A549 (cell line): Measurements from ENCODE around the gene FAM32A. TPM values are rescaled to one million over a fixed set of nuclear protein-coding genes. Genes with fewer than 3 reads are reported as not detected.

Source experiments
- ATAC-seq, 2 experiments: fragments of 200-7000 bp in 1 of 2; fragments of >200 bp in 1 of 2; cut with Nextera tagmentation in 1 of 2; cut with Tn5 transposase in 1 of 2; 3 replicates each; pipeline versions ENCODE4 v1.8.0 to v1.9.1; 2018 to 2020; ENCODE audit warnings: mild to moderate bottlenecking in 1 of 2, moderate library complexity in 1 of 2
- CTCF ChIA-PET: fragments of 300-600 bp; sonication (Branson Sonifier 250); formaldehyde crosslinking; extraction: SDS; loops from one replicate; lab custom pipeline; 2021; ENCODE audit warnings: antibody characterized with exemption, inconsistent platforms; lab: Yijun Ruan, JAX
- POLR2A ChIA-PET: fragments of 350-600 bp; formaldehyde crosslinking; extraction: SDS; loops from one replicate; lab custom pipeline; 2021; ENCODE audit warnings: antibody characterized with exemption, inconsistent platforms; lab: Yijun Ruan, JAX
- DNase-seq, 2 experiments: peaks; one replicate each; pipeline versions ENCODE4 v3.0.0 to v3.0.0-alpha.2; 2011 to 2016; ENCODE audit warnings: low read depth in 1 of 2, low spot score in 1 of 2
- FAIRE-seq: peaks from 2 replicates; lab custom pipeline; 2011; peaks lifted over from hg19 to GRCh38; lab: Jason Lieb, UNC
- H3K27ac ChIP-seq, 2 experiments: fragments of >200 bp; sonication (Bioruptor Twin); formaldehyde crosslinking; 3 replicates each; pipeline ENCODE4 v1.5.1; 2016 to 2017
- H3K4me1 ChIP-seq: fragments of >200 bp; sonication (Bioruptor Twin); formaldehyde crosslinking; 3 replicates; pipeline ENCODE4 v1.6.1; 2016
- H3K4me2 ChIP-seq: fragments of >200 bp; sonication (Bioruptor Twin); formaldehyde crosslinking; 3 replicates; pipeline ENCODE4 v1.6.1; 2016
- H3K4me3 ChIP-seq: fragments of >200 bp; sonication (Bioruptor Twin); formaldehyde crosslinking; 3 replicates; pipeline ENCODE4 v1.5.1; 2016
- H3K9me3 ChIP-seq: fragments of >200 bp; sonication (Bioruptor Twin); formaldehyde crosslinking; 3 replicates; pipeline ENCODE4 v1.6.1; 2016
- ATOH8 ChIP-seq: fragments of 250-450 bp; sonication (Bioruptor Pico); IDR thresholded peaks from 2 replicates; pipeline ENCODE4 v1.5.0; 2020; ENCODE audit warnings: low read depth, mild to moderate bottlenecking, moderate library complexity
- BHLHE40 ChIP-seq: IDR thresholded peaks from 2 replicates; pipeline ENCODE4 v1.6.1; 2012; ENCODE audit warnings: low read depth, low read length, inconsistent platforms
- E2F6 ChIP-seq: IDR thresholded peaks from 2 replicates; pipeline ENCODE4 v1.6.1; 2012; ENCODE audit warnings: low read depth, borderline replicate concordance
- EHF ChIP-seq: fragments of 250-450 bp; sonication (Bioruptor Pico); IDR thresholded peaks from 2 replicates; pipeline ENCODE4 v1.5.0; 2020; ENCODE audit warnings: mild to moderate bottlenecking
- EP300 ChIP-seq, 2 experiments: fragments of >200 bp; sonication (Bioruptor Twin); formaldehyde crosslinking; IDR thresholded peaks; 2 replicates in 1 of 2; 3 replicates in 1 of 2; pipeline ENCODE4 v1.6.1; 2016 to 2017
- HDAC2 ChIP-seq: fragments of 200-600 bp; sonication (generic); IDR thresholded peaks from 2 replicates; pipeline ENCODE4 v1.6.1; 2016
- HES2 ChIP-seq: fragments of >200 bp; sonication (Bioruptor Twin); formaldehyde crosslinking; IDR thresholded peaks from 2 replicates; pipeline ENCODE4 v1.6.1; 2016
- HEYL ChIP-seq: fragments of 250-450 bp; sonication (Bioruptor Pico); IDR thresholded peaks from 2 replicates; pipeline ENCODE4 v1.8.0; 2021; ENCODE audit warnings: mild to moderate bottlenecking, moderate library complexity
- HMGXB4 ChIP-seq: fragments of 250-450 bp; sonication (Bioruptor Pico); IDR thresholded peaks from 2 replicates; pipeline ENCODE4 v1.5.0; 2021; ENCODE audit warnings: mild to moderate bottlenecking, moderate library complexity, borderline replicate concordance
- HOXA7 ChIP-seq: fragments of 250-450 bp; sonication (Bioruptor Pico); IDR thresholded peaks from 2 replicates; pipeline ENCODE4 v1.5.0; 2020; ENCODE audit warnings: mild to moderate bottlenecking, moderate library complexity
- HOXB13 ChIP-seq: fragments of 250-450 bp; sonication (Bioruptor Pico); IDR thresholded peaks from 2 replicates; pipeline ENCODE4 v1.5.0; 2020; ENCODE audit warnings: low read depth, mild to moderate bottlenecking, moderate library complexity
- JUN ChIP-seq, 2 experiments: fragments of >200 bp; sonication (Bioruptor Twin); formaldehyde crosslinking; IDR thresholded peaks; 2 replicates in 1 of 2; 3 replicates in 1 of 2; pipeline ENCODE4 v1.6.1; 2016 to 2017
- KDM1A ChIP-seq: fragments of 200-600 bp; sonication (generic); IDR thresholded peaks from 2 replicates; pipeline ENCODE4 v1.6.1; 2016; ENCODE audit warnings: low read depth, mild to moderate bottlenecking
- MAX ChIP-seq: IDR thresholded peaks from 2 replicates; pipeline ENCODE4 v1.6.1; 2012
- MAZ ChIP-seq: fragments of 150-350 bp; IDR thresholded peaks from 2 replicates; pipeline ENCODE4 v1.6.1; 2014; ENCODE audit warnings: antibody characterized with exemption, low read depth, low read length, borderline replicate concordance
- MYC ChIP-seq: IDR thresholded peaks from 2 replicates; pipeline ENCODE4 v1.6.1; 2012; ENCODE audit warnings: mild to moderate bottlenecking, inconsistent platforms, low read length, improper control_type of control experiment, borderline replicate concordance
- NPAS2 ChIP-seq: fragments of 250-450 bp; sonication (Bioruptor Pico); IDR thresholded peaks from 2 replicates; pipeline ENCODE4 v1.8.0; 2022; ENCODE audit warnings: mild to moderate bottlenecking, moderate library complexity, borderline replicate concordance
- NR3C1 ChIP-seq: fragments of >200 bp; sonication (Bioruptor Twin); formaldehyde crosslinking; IDR thresholded peaks from 3 replicates; pipeline ENCODE4 v1.6.1; 2017
- PHF8 ChIP-seq: fragments of 200-600 bp; sonication (generic); IDR thresholded peaks from 2 replicates; pipeline ENCODE4 v1.6.1; 2016; ENCODE audit warnings: low read depth, mild to moderate bottlenecking, antibody characterized with exemption, moderate library complexity, borderline replicate concordance
- POLR2A ChIP-seq: IDR thresholded peaks from 2 replicates; pipeline ENCODE4 v1.6.1; 2012; ENCODE audit warnings: mild to moderate bottlenecking, low read length
- RARB ChIP-seq: fragments of 250-450 bp; sonication (Bioruptor Pico); IDR thresholded peaks from 2 replicates; pipeline ENCODE4 v1.8.0; 2021; ENCODE audit warnings: mild to moderate bottlenecking, moderate library complexity
- RNF2 ChIP-seq: fragments of 200-600 bp; sonication (generic); IDR thresholded peaks from 2 replicates; pipeline ENCODE4 v1.6.1; 2016; ENCODE audit warnings: low read depth, mild to moderate bottlenecking, antibody characterized with exemption, moderate library complexity, borderline replicate concordance
- SMC3 ChIP-seq: fragments of >200 bp; sonication (Bioruptor Twin); formaldehyde crosslinking; IDR thresholded peaks from 3 replicates; pipeline ENCODE4 v1.6.1; 2018; ENCODE audit warnings: inconsistent platforms
- SREBF2 ChIP-seq: fragments of 450-650 bp; IDR thresholded peaks from 2 replicates; pipeline ENCODE4 v1.6.1; 2014; ENCODE audit warnings: mild to moderate bottlenecking, moderate library complexity
- TFCP2L1 ChIP-seq: fragments of 250-450 bp; sonication (Bioruptor Pico); IDR thresholded peaks from 2 replicates; pipeline ENCODE4 v1.5.0; 2021; ENCODE audit warnings: mild to moderate bottlenecking
- ZFP36 ChIP-seq: fragments of 450-650 bp; IDR thresholded peaks from 2 replicates; pipeline ENCODE4 v1.6.1; 2014; ENCODE audit warnings: borderline replicate concordance; ENCODE audit not compliant: partially characterized antibody
- ZNF302 ChIP-seq: fragments of 250-450 bp; sonication (Bioruptor Pico); IDR thresholded peaks from 2 replicates; pipeline ENCODE4 v1.9.0; 2021; ENCODE audit warnings: inconsistent platforms, mild to moderate bottlenecking, moderate library complexity
- ZSCAN20 ChIP-seq: fragments of 250-450 bp; sonication (Bioruptor Pico); IDR thresholded peaks from 2 replicates; pipeline ENCODE4 v1.8.0; 2022; ENCODE audit warnings: mild to moderate bottlenecking, moderate library complexity
- WGBS: methylation state at CpG from one replicate; pipeline ENCODE4 v1.1.6; 2017; ENCODE audit errors: missing lambda C conversion rate; 5-methylcytosine and 5-hydroxymethylcytosine counted together
- polyA plus RNA-seq, 4 experiments: library from polyadenylated mRNA; depleted of rRNA in 3 of 4; stranded (reverse); fragments of >200 nt; fragmentation: RNase III in 1 of 4; extraction: RNeasy Plus Mini Kit Qiagen cat#74134 plus additional on column Dnase treatment in 1 of 4; gene quantifications; 2 replicates in 3 of 4; 3 replicates in 1 of 4; pipeline ENCODE4 v1.2.3, GENCODE V29; 2011 to 2017

The FAM32A gene
- polyA plus RNA-seq, 2 of the 4 experiments (the other 2 are of a cell fraction) = 80.8 to 108 TPM

GRCh38 chr19:16154557-16154956 lies 30.7 kb upstream of the FAM32A start (continued):
- no peak for TF ChIP-seq KDM1A

GRCh38 chr19:16155128-16155527 lies 30.1 kb upstream of the FAM32A start:
- Histone ChIP-seq H3K27ac (no peak overlapping the region), H3K4me2 (no peak overlapping the region), H3K4me1 (no peaks in the 10 kb centered on the region), H3K9me3 (no peaks in the 10 kb centered on the region), H3K4me3 (no peak overlapping the region)
- WGBS = 56% methylated on average over 1 of the region's 1 CpG
- POLR2A ChIA-PET = no interaction called here
- ATAC-seq (no peak), DNase-seq (no peak), FAIRE-seq (no peak)
- TF ChIP-seq MAX = no peak
- peak; percentile 44 for TF ChIP-seq ZFP36
- CTCF ChIA-PET = interaction anchor here (0.8 kb wide), 1 partner anchor 27 kb away, joined by 3 read pairs; no protein-coding TSS in a partner anchor

- ATAC-seq (no peak), DNase-seq (no peak), FAIRE-seq (no peak)
- H3K4me3 ChIP-seq = no peak overlapping the region
- ChIA-PET CTCF (interaction anchor here (0.8 kb wide), 1 partner anchor 115 kb away, joined by 3 read pairs; no protein-coding TSS in a partner anchor), POLR2A (interaction anchor here (0.6 kb wide), 1 partner anchor 16 kb away, joined by 3 read pairs; no protein-coding TSS in a partner anchor)
- TF ChIP-seq ZFP36 (no peak), ZNF302 (no peak), EP300 (IDR thresholded peaks at IDR 0.05) (no peak), HMGXB4 (no peak), TFCP2L1 (CRISPR knock-in tag) (no peak), HOXA7 (CRISPR knock-in tag) (no peak), MAZ (no peak), MYC (no peak), SMC3 (no peak), HEYL (CRISPR knock-in tag) (no peak), RARB (CRISPR knock-in tag) (no peak), ATOH8 (no peak), PHF8 (no peak), POLR2A (no peak)
- peaks cover 15% of the 10 kb centered on the region for H3K4me1 ChIP-seq
- no peak overlapping the region for H3K4me2 ChIP-seq
- 74% methylated on average over 6 of the region's 6 CpGs for WGBS
- H3K27ac ChIP-seq = no peak overlapping the region
- no peaks in the 10 kb centered on the region for H3K9me3 ChIP-seq
Observed at GRCh38 chr19:16156904-16157303, 28.3 kb upstream of the FAM32A start.

- peaks cover 15% of the 10 kb centered on the region for H3K4me1 ChIP-seq
- ATAC-seq (0 out of 6 replicates have a peak, but pooled peaks of 1 of the 2 experiments have one; percentile 24), DNase-seq (no peak), FAIRE-seq (no peak)
- no peak overlapping the region for H3K4me2 ChIP-seq
- WGBS = 74% methylated on average over 8 of the region's 10 CpGs
- H3K27ac ChIP-seq = no peak overlapping the region
- ChIA-PET CTCF (interaction anchor here (0.6 to 0.8 kb wide), 2 partner anchors 11 to 116 kb away, joined by 3 read pairs; no protein-coding TSS in a partner anchor), POLR2A (no interaction called here)
- no peaks in the 10 kb centered on the region for H3K9me3 ChIP-seq
- no peak overlapping the region for H3K4me3 ChIP-seq
- TF ChIP-seq HES2 (no peak), RNF2 (no peak), HOXB13 (CRISPR knock-in tag) (no peak), NR3C1 (no peak), PHF8 (no peak), HMGXB4 (no peak), BHLHE40 (no peak), NPAS2 (CRISPR knock-in tag) (no peak), JUN (IDR thresholded peaks at IDR 0.05) (no peak), EHF (CRISPR knock-in tag) (no peak), ZSCAN20 (CRISPR knock-in tag) (no peak), SREBF2 (no peak), EP300 (IDR thresholded peaks at IDR 0.05) (no peak), E2F6 (no peak), MAZ (no peak), KDM1A (no peak), HDAC2 (no peak)
Observed at GRCh38 chr19:16157601-16158000, 27.6 kb upstream of the FAM32A start.
